Stimulated activated effector memory CD8-positive, alpha-beta T cell treated with anti-CD3 and anti-CD28 coated beads, Interleukin-12 subunit alpha, Interleukin-12 subunit beta, amount 100 ng/mL, for 72 hours (primary cell): ENCODE data around the gene FAM83E.
A peak's percentile ranks its signal among the peaks of the same experiment; 100 is the strongest.
"Not testable (repeated sequence)": the region's sequence is repeated elsewhere in the genome, so short reads cannot be mapped to it uniquely, and the experiment has no call there.

Source experiments
- ATAC-seq: fragments of 150-1000 bp; cut with Tn5 transposase; 2 replicates; pipeline ENCODE4 v1.10.0; 2021
- DNase-seq, 2 donors: peaks; one replicate each; pipeline ENCODE4 v3.0.0; 2021 to 2022; ENCODE audit warnings: low spot score in 2 of 2
- H3K27ac Mint-ChIP-seq: one replicate; pipeline ENCODE4 v1.8.0; 2022; ENCODE audit warnings: mild to moderate bottlenecking, mixed read lengths
- H3K36me3 Mint-ChIP-seq: one replicate; pipeline ENCODE4 v1.8.0; 2022; ENCODE audit warnings: mild to moderate bottlenecking, mixed read lengths
- H3K4me1 Mint-ChIP-seq: one replicate; pipeline ENCODE4 v1.8.0; 2022; ENCODE audit warnings: mixed read lengths
- H3K4me3 Mint-ChIP-seq: one replicate; pipeline ENCODE4 v1.8.0; 2022; ENCODE audit warnings: mild to moderate bottlenecking, mixed read lengths
- H3K9me3 Mint-ChIP-seq: one replicate; pipeline ENCODE4 v1.8.0; 2022; ENCODE audit warnings: mixed read lengths

The FAM83E gene

GRCh38 chr19:48595171-48595570 lies 19.7 kb downstream of the FAM83E start:
- Mint-ChIP-seq H3K9me3 (no peaks in the 10 kb centered on the region), H3K36me3 (peaks cover 42% of the 10 kb centered on the region), H3K4me1 (peaks cover 35% of the 10 kb centered on the region), H3K27ac (peak overlapping the region; percentile 91), H3K4me3 (peak overlapping the region; percentile 73)
- ATAC-seq: no peak
- no peak for DNase-seq

DNA sequence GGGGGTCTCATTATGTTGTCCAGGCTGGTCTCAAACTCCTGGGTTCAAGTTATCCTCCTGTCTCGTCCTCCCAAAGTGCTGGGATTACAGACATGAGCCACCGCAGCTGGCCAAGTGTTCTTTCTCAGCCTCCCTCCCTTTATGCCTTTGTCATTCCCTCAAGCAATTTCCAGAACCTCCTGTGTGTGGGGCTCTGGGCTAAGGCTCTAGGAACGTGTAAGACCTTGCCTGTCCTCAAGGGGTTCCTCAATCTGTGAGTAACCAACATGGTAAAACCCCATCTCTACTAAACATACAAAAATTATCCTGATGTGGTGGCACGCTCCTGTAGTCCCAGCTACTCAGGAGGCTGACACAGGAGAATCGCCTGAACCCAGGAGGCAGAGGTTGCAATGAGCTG lies 23.9 kb downstream of the FAM83E start:
- Mint-ChIP-seq H3K4me3 (no peak overlapping the region), H3K36me3 (peaks cover 55% of the 10 kb centered on the region), H3K4me1 (peaks cover 42% of the 10 kb centered on the region), H3K9me3 (no peaks in the 10 kb centered on the region), H3K27ac (peak overlapping the region; percentile 16)
- DNase-seq (no peak), ATAC-seq (no peak)

- H3K4me1 Mint-ChIP-seq: peaks cover 42% of the 10 kb centered on the region
- peak; percentile 91 for ATAC-seq
Observed at GRCh38 chr19:48588670-48589401, 26.0 kb downstream of the FAM83E start.

GRCh38 chr19:48587387-48587786 lies 27.5 kb downstream of the FAM83E start:
- no peak overlapping the region for H3K4me3 Mint-ChIP-seq
- DNase-seq (no peak), ATAC-seq (no peak)
- H3K9me3 Mint-ChIP-seq: no peaks in the 10 kb centered on the region
- H3K4me1 Mint-ChIP-seq: peaks cover 35% of the 10 kb centered on the region
- H3K27ac Mint-ChIP-seq: no peak overlapping the region
- H3K36me3 Mint-ChIP-seq: peaks cover 41% of the 10 kb centered on the region

More at GRCh38 chr19:48588670-48589401, 26.0 kb downstream of the FAM83E start:
- Mint-ChIP-seq H3K9me3 (no peaks in the 10 kb centered on the region), H3K4me3 (peak overlapping the region; percentile 67), H3K36me3 (peaks cover 49% of the 10 kb centered on the region), H3K27ac (peak overlapping the region; percentile 82)
- peak; percentile 94 to 96 for DNase-seq

GRCh38 chr19:48582168-48582567 lies 32.7 kb downstream of the FAM83E start:
- ATAC-seq: no peak

GRCh38 chr19:48578891-48579290 lies 36.0 kb downstream of the FAM83E start:
- peaks cover 6% of the 10 kb centered on the region for H3K4me1 Mint-ChIP-seq
- ATAC-seq: no peak
- H3K27ac Mint-ChIP-seq: no peak overlapping the region

More at GRCh38 chr19:48582168-48582567, 32.7 kb downstream of the FAM83E start:
- Mint-ChIP-seq H3K36me3 (peaks cover 19% of the 10 kb centered on the region), H3K9me3 (no peaks in the 10 kb centered on the region), H3K27ac (no peak overlapping the region), H3K4me1 (peaks cover 6% of the 10 kb centered on the region), H3K4me3 (no peak overlapping the region)
- DNase-seq: no peak

DNA sequence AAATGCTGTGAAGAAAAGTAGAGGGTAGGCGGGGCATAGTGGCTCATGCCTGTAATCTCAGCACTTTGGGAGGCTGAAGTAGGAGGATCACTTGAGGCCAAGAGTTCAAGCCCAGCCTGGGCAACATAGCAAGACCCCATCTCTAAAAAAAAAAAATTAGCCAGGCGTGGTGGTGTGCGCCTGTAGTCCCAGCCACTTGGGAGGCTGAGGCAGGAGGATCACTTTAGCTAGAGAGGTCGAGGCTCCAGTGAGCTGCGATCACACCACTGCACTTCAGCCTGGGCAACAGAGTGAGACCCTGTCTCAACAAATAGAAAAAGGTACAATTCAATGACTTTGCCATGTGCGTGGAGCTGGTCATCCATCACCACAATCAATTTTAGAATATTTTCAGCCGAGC lies 37.0 kb downstream of the FAM83E start:
- H3K36me3 Mint-ChIP-seq, ATAC-seq, DNase-seq, H3K9me3 Mint-ChIP-seq, H3K4me1 Mint-ChIP-seq, H3K27ac Mint-ChIP-seq, H3K4me3 Mint-ChIP-seq: not testable (repeated sequence)

More at GRCh38 chr19:48578891-48579290, 36.0 kb downstream of the FAM83E start:
- H3K36me3 Mint-ChIP-seq: peaks cover under 1% of the 10 kb centered on the region
- DNase-seq: no peak
- no peaks in the 10 kb centered on the region for H3K9me3 Mint-ChIP-seq
- H3K4me3 Mint-ChIP-seq: no peak overlapping the region

GRCh38 chr19:48575931-48576622 lies 38.8 kb downstream of the FAM83E start:
- ATAC-seq (no peak), DNase-seq (no peak)
- no peak overlapping the region for H3K4me3 Mint-ChIP-seq
- no peaks in the 10 kb centered on the region for H3K9me3 Mint-ChIP-seq
- H3K36me3 Mint-ChIP-seq: peaks cover 4% of the 10 kb centered on the region
- no peak overlapping the region for H3K27ac Mint-ChIP-seq
- peaks cover 6% of the 10 kb centered on the region for H3K4me1 Mint-ChIP-seq

GRCh38 chr19:48573163-48573505 lies 41.7 kb downstream of the FAM83E start:
- Mint-ChIP-seq H3K27ac (no peak overlapping the region), H3K36me3 (peaks cover 4% of the 10 kb centered on the region), H3K4me1 (peaks cover 6% of the 10 kb centered on the region), H3K9me3 (no peaks in the 10 kb centered on the region), H3K4me3 (no peak overlapping the region)
- ATAC-seq (no peak), DNase-seq (no peak)

DNA sequence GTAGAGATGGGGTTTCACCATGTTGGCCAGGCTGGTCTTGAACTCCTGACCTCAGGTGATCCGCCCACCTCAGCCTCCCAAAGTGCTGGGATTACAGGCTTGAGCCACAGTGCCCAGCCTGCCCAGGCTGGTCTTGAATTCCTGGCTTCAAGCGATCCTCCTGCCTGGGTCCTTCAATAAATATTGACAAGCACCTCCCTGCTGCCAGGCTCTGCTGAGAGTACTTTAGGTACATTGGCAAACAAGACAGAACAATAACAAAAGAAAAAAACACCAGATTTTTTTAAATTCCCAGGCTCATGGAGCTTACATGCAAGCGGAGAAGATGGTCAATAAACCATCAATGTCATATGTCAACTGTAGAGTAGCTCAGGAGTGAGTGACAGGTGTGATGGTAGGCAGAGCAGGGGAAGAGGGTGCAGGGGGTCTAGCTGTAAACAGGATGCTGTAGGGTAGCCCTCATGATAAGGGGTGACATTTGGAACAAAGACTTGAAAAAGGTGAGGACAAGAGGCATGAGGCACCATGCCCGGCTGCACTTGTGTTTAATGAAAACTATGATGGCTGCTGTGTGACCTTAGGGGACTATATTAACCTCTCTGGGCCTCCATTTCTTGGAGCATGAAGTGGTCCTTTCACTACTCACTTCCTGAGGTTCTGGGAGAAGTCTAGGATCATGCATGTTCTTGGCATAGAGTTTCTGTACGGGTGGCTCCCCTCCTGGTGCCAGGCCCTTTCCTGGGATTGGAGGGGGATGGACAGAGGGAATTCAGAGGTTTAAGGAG lies 43.3 kb downstream of the FAM83E start:
- Mint-ChIP-seq H3K36me3 (peaks cover 4% of the 10 kb centered on the region), H3K4me1 (peaks cover 6% of the 10 kb centered on the region), H3K4me3 (no peak overlapping the region), H3K27ac (no peak overlapping the region), H3K9me3 (no peaks in the 10 kb centered on the region)
- DNase-seq (no peak), ATAC-seq (no peak)

- DNase-seq (no peak), ATAC-seq (no peak)
- Mint-ChIP-seq H3K4me3 (no peak overlapping the region), H3K36me3 (peaks cover 4% of the 10 kb centered on the region), H3K4me1 (peaks cover 6% of the 10 kb centered on the region), H3K9me3 (no peaks in the 10 kb centered on the region), H3K27ac (no peak overlapping the region)
Observed at GRCh38 chr19:48569814-48570213, 45.1 kb downstream of the FAM83E start.

GRCh38 chr19:48568345-48568886 lies 46.5 kb downstream of the FAM83E start:
- H3K4me3 Mint-ChIP-seq: no peak overlapping the region
- peaks cover 4% of the 10 kb centered on the region for H3K36me3 Mint-ChIP-seq
- H3K9me3 Mint-ChIP-seq: no peaks in the 10 kb centered on the region
- H3K27ac Mint-ChIP-seq: no peak overlapping the region
- no peaks in the 10 kb centered on the region for H3K4me1 Mint-ChIP-seq
- peak; percentile 37 for ATAC-seq
- no peak for DNase-seq

GRCh38 chr19:48565090-48565489 lies 49.8 kb downstream of the FAM83E start:
- Mint-ChIP-seq H3K9me3 (no peaks in the 10 kb centered on the region), H3K27ac (no peak overlapping the region), H3K4me3 (no peak overlapping the region), H3K4me1 (no peaks in the 10 kb centered on the region), H3K36me3 (no peaks in the 10 kb centered on the region)
- no peak for ATAC-seq
- no peak for DNase-seq
